HepG2 (cell line): ENCODE measurements around the gene AAR2. TPM values are rescaled to one million over a fixed set of nuclear protein-coding genes. Genes with fewer than 3 reads are reported as not detected.

Experiments used
- ATF1 ChIP-seq: IDR thresholded peaks from 2 replicates; pipeline ENCODE4 v1.6.1; 2016; ENCODE audit warnings: mild to moderate bottlenecking, control low read depth
- CBFB ChIP-seq: sonication (generic); formaldehyde crosslinking; IDR thresholded peaks from 2 replicates; pipeline ENCODE4 v1.4.0; 2020; ENCODE audit warnings: missing genetic modification reagents
- CSRNP2 ChIP-seq: sonication (generic); formaldehyde crosslinking; conservative IDR thresholded peaks from 2 replicates; pipeline ENCODE4 v1.8.0; 2022; ENCODE audit warnings: low read depth, missing genetic modification reagents
- ETV5 ChIP-seq: IDR thresholded peaks from 2 replicates; pipeline ENCODE4 v1.6.1; 2018; ENCODE audit warnings: missing biosample characterization, missing genetic modification reagents, inconsistent platforms, borderline replicate concordance
- GATA4 ChIP-seq: sonication (generic); IDR thresholded peaks from 2 replicates; pipeline ENCODE4 v1.6.1; 2016; ENCODE audit warnings: antibody characterized with exemption, low read depth, borderline replicate concordance
- NFIB ChIP-seq: sonication (generic); formaldehyde crosslinking; IDR thresholded peaks from 2 replicates; pipeline ENCODE4 v1.9.0; 2021; ENCODE audit warnings: missing genetic modification reagents, mild to moderate bottlenecking, borderline replicate concordance
- NR2C2 ChIP-seq: sonication (generic); formaldehyde crosslinking; IDR thresholded peaks from 2 replicates; pipeline ENCODE4 v1.4.0; 2020; ENCODE audit warnings: missing genetic modification reagents, mild to moderate bottlenecking, moderate library complexity, borderline replicate concordance
- PATZ1 ChIP-seq: sonication (generic); formaldehyde crosslinking; IDR thresholded peaks from 2 replicates; pipeline ENCODE4 v1.4.0; 2020; ENCODE audit warnings: missing genetic modification reagents
- RAD21 ChIP-seq: fragments of 450-650 bp; formaldehyde crosslinking; IDR thresholded peaks from 2 replicates; pipeline ENCODE4 v1.5.0; 2020; ENCODE audit warnings: mild to moderate bottlenecking
- ZBTB20 ChIP-seq: sonication (generic); formaldehyde crosslinking; IDR thresholded peaks from 2 replicates; pipeline ENCODE4 v1.8.1; 2023; ENCODE audit warnings: missing genetic modification reagents, low read depth, mild to moderate bottlenecking, borderline replicate concordance
- ZFP41 ChIP-seq: sonication (generic); formaldehyde crosslinking; IDR thresholded peaks from 2 replicates; pipeline ENCODE4 v1.4.0; 2020; ENCODE audit warnings: mild to moderate bottlenecking, missing genetic modification reagents, borderline replicate concordance
- ZKSCAN5 ChIP-seq: sonication (generic); formaldehyde crosslinking; IDR thresholded peaks from 2 replicates; pipeline ENCODE4 v1.5.1; 2020; ENCODE audit warnings: mild to moderate bottlenecking, missing genetic modification reagents
- ZNF143 ChIP-seq: sonication (generic); formaldehyde crosslinking; IDR thresholded peaks from 2 replicates; pipeline ENCODE4 v1.4.0; 2020; ENCODE audit warnings: missing genetic modification reagents
- ZNF260 ChIP-seq: sonication (generic); formaldehyde crosslinking; IDR thresholded peaks from 2 replicates; pipeline ENCODE4 v1.4.0; 2020; ENCODE audit warnings: missing genetic modification reagents, low read depth, mild to moderate bottlenecking, borderline replicate concordance
- ZNF281 ChIP-seq: sonication (generic); formaldehyde crosslinking; IDR thresholded peaks from 2 replicates; pipeline ENCODE4 v1.4.0; 2020; ENCODE audit warnings: missing genetic modification reagents, borderline replicate concordance
- ZNF34 ChIP-seq: sonication (generic); formaldehyde crosslinking; IDR thresholded peaks from 2 replicates; pipeline ENCODE4 v1.4.0; 2020; ENCODE audit warnings: mild to moderate bottlenecking, missing genetic modification reagents, borderline replicate concordance
- ZNF451 ChIP-seq: sonication (generic); formaldehyde crosslinking; IDR thresholded peaks from 2 replicates; pipeline ENCODE4 v1.5.0; 2020; ENCODE audit warnings: mild to moderate bottlenecking, missing genetic modification reagents
- ZNF564 ChIP-seq: sonication (generic); formaldehyde crosslinking; IDR thresholded peaks from 2 replicates; pipeline ENCODE4 v1.8.1; 2023; ENCODE audit warnings: mild to moderate bottlenecking, missing genetic modification reagents
- ZNF619 ChIP-seq: sonication (generic); formaldehyde crosslinking; IDR thresholded peaks from 2 replicates; pipeline ENCODE4 v1.4.0; 2020; ENCODE audit warnings: mild to moderate bottlenecking, missing genetic modification reagents
- ZNF644 ChIP-seq: IDR thresholded peaks from 2 replicates; pipeline ENCODE4 v1.6.1; 2016; ENCODE audit warnings: low read depth
- ZNF749 ChIP-seq: sonication (generic); formaldehyde crosslinking; IDR thresholded peaks from 2 replicates; pipeline ENCODE4 v1.8.0; 2022; ENCODE audit warnings: mild to moderate bottlenecking, missing genetic modification reagents, moderate library complexity, borderline replicate concordance
- ZNF788 ChIP-seq: sonication (generic); formaldehyde crosslinking; IDR thresholded peaks from 2 replicates; pipeline ENCODE4 v1.5.0; 2020; ENCODE audit warnings: mild to moderate bottlenecking, missing genetic modification reagents, borderline replicate concordance
- ZNF841 ChIP-seq: sonication (generic); formaldehyde crosslinking; IDR thresholded peaks from 2 replicates; pipeline ENCODE4 v1.8.1; 2023; ENCODE audit warnings: missing genetic modification reagents, borderline replicate concordance
- polyA plus RNA-seq, 8 experiments: library from polyadenylated mRNA; depleted of rRNA in 3 of 8; stranded (reverse) in 7 of 8; unstranded in 1 of 8; fragments of >200 nt; fragmentation: Illumina TruSeq in 4 of 8; extraction: Trizol in 4 of 8; gene quantifications; 2 replicates each; pipeline versions ENCODE4 v1.2.1 to v1.2.3, GENCODE V29; 2011 to 2016; ENCODE audit warnings: low read depth in 4 of 8, missing spikeins in 1 of 8, mixed read lengths in 1 of 8; ENCODE audit not compliant: insufficient read depth in 1 of 8
- total RNA-seq, 5 experiments: library from RNA; depleted of rRNA; stranded (reverse); fragments of >200 nt; fragmentation: Illumina TruSeq; extraction: Trizol; gene quantifications; 2 replicates each; pipeline ENCODE4 v1.2.3, GENCODE V29; 2016; ENCODE audit warnings: low read depth in 1 of 5

AAR2 gene
- total and polyA plus RNA-seq, 2 of the 13 experiments (the other 11 are each of a cell fraction or from before 2014, with no cell fraction given) = 45.2 to 46.2 TPM

GRCh38 chr20:36235892-36236785 lies at the start of gene AAR2 (continued):
- TF ChIP-seq ZNF451 (peak; percentile 90), ZFP41 (peak; percentile 42; the same call in 1 of the 2 replicates), ZNF619 (CRISPR knock-in tag) (peak; percentile 67), ZNF34 (CRISPR knock-in tag) (0 out of 2 replicates have a peak, but pooled peaks have one; percentile 80), NFIB (peak; percentile 12; the same call in 1 of the 2 replicates), ZNF143 (CRISPR knock-in tag) (peak; percentile 76; the same call in 1 of the 2 replicates), ATF1 (CRISPR knock-in tag) (peak; percentile 78), CBFB (CRISPR knock-in tag) (peak; percentile 98), CSRNP2 (CRISPR knock-in tag) (peak; percentile 59; the same call in 1 of the 2 replicates), ETV5 (CRISPR knock-in tag) (peak; percentile 98), ZNF260 (CRISPR knock-in tag) (no peak), RAD21 (CRISPR knock-in tag) (peak; percentile 20), ZNF749 (0 out of 2 replicates have a peak, but pooled peaks have one; percentile 73), ZNF644 (CRISPR knock-in tag) (no peak), ZNF281 (CRISPR knock-in tag) (peak; percentile 76; the same call in 1 of the 2 replicates), ZKSCAN5 (no peak), ZNF564 (CRISPR knock-in tag) (peak; percentile 83), GATA4 (0 out of 2 replicates have a peak, but pooled peaks have one; percentile 63), PATZ1 (CRISPR knock-in tag) (peak; percentile 86), NR2C2 (CRISPR knock-in tag) (peak; percentile 98), ZNF841 (CRISPR knock-in tag) (peak; percentile 35; the same call in 1 of the 2 replicates), ZBTB20 (CRISPR knock-in tag) (peak; percentile 79; the same call in 1 of the 2 replicates), ZNF788 (CRISPR knock-in tag) (peak; percentile 99)
